HCT116 (cell line): ENCODE results near the gene HASPIN. TPM values are rescaled to one million over a fixed set of nuclear protein-coding genes. Genes with fewer than 3 reads are reported as not detected.
"Not testable (repeated sequence)": the region's sequence is repeated elsewhere in the genome, so short reads cannot be mapped to it uniquely, and the experiment has no call there.

ENCODE experiments used
- ATAC-seq: fragments of 200-7000 bp; cut with Tn5 transposase; 2 replicates; pipeline ENCODE4 v1.9.1; 2020; ENCODE audit warnings: mild to moderate bottlenecking, moderate library complexity
- BruUV-seq: library from RNA; stranded (reverse); fragments of 400-500 nt; replicated peaks from 2 replicates; lab custom pipeline; 2021; lab: Mats Ljungman, UMichigan
- CTCF ChIA-PET: fragments of 300-600 bp; sonication (Branson Sonifier 250); formaldehyde crosslinking; loops from one replicate; lab custom pipeline; 2021; ENCODE audit warnings: antibody characterized with exemption; lab: Charles Lee
- POLR2A ChIA-PET: fragments of 300-600, 350-600 bp; sonication (Branson Sonifier 250); formaldehyde crosslinking; loops from one replicate; lab custom pipeline; 2021; ENCODE audit warnings: antibody characterized with exemption; lab: Charles Lee
- RAD21 ChIA-PET, 2 experiments: fragments of 300-600 bp; sonication (Branson Sonifier 250); formaldehyde crosslinking; loops; one replicate each; lab custom pipeline; 2023; ENCODE audit warnings: low total read pairs in 2 of 2; ENCODE audit not compliant: uncharacterized antibody in 2 of 2, unreplicated experiment in 2 of 2, low non-redundant PET in 1 of 2; lab: Charles Lee
- DNase-seq: peaks from one replicate; pipeline ENCODE4 v3.0.0-alpha.2; 2010; ENCODE audit warnings: low read depth, low spot score
- H2AFZ ChIP-seq: fragments of 200-600 bp; shearing (Covaris generic), sonication (generic); 2 replicates; pipeline ENCODE4 v1.6.1; 2017; ENCODE audit warnings: low read depth, mixed run types, mixed read lengths, antibody characterized with exemption, low read length; ENCODE audit not compliant: poor library complexity, severe bottlenecking
- H3K27ac ChIP-seq: 2 replicates; pipeline ENCODE4 v1.5.1; 2012; ENCODE audit warnings: low read depth, low read length
- H3K27me3 ChIP-seq: fragments of 200-600 bp; sonication (generic); 2 replicates; pipeline ENCODE4 v1.6.1; 2016; ENCODE audit warnings: mixed run types, low read length, mixed read lengths; ENCODE audit not compliant: insufficient read depth
- H3K36me3 ChIP-seq, 2 experiments: fragments of 200-500 bp in 1 of 2; fragments of 200-600 bp in 1 of 2; sonication (Bioruptor generic) in 1 of 2; sonication (generic) in 1 of 2; 2 replicates each; pipeline versions ENCODE4 v1.5.1 to v1.6.1; 2014 to 2016; ENCODE audit warnings: low read length in 2 of 2, inconsistent platforms in 1 of 2, mixed read lengths in 1 of 2, mixed run types in 1 of 2; ENCODE audit not compliant: insufficient read depth in 2 of 2, control insufficient read depth in 1 of 2
- H3K4me1 ChIP-seq, 2 experiments: fragments of 200-600 bp in 1 of 2; sonication (generic) in 1 of 2; 2 replicates each; pipeline versions ENCODE4 v1.5.1 to v1.6.1; 2012 to 2017; ENCODE audit warnings: low read length in 2 of 2, inconsistent platforms in 1 of 2, mild to moderate bottlenecking in 1 of 2, mixed read lengths in 1 of 2, mixed run types in 1 of 2, moderate library complexity in 1 of 2; ENCODE audit not compliant: insufficient read depth in 2 of 2, control insufficient read depth in 1 of 2
- H3K4me2 ChIP-seq: fragments of 200-600 bp; sonication (generic); 2 replicates; pipeline ENCODE4 v1.6.1; 2017; ENCODE audit warnings: mixed run types, low read length, mixed read lengths
- H3K4me3 ChIP-seq, 2 experiments: fragments of 200-600 bp in 1 of 2; sonication (generic) in 1 of 2; replicated peaks in 1 of 2; 2 replicates each; pipeline ENCODE4 v1.5.1; 2011 to 2016; ENCODE audit warnings: low read length in 2 of 2, control low read depth in 1 of 2, low read depth in 1 of 2, mild to moderate bottlenecking in 1 of 2, mixed read lengths in 1 of 2, mixed run types in 1 of 2
- H3K79me2 ChIP-seq: fragments of 200-600 bp; sonication (generic); 2 replicates; pipeline ENCODE4 v1.6.1; 2017; ENCODE audit warnings: mild to moderate bottlenecking, mixed run types, low read length, moderate library complexity, mixed read lengths; ENCODE audit not compliant: insufficient read depth
- H3K9ac ChIP-seq: fragments of 200-600 bp; sonication (generic); 2 replicates; pipeline ENCODE4 v1.6.1; 2016; ENCODE audit warnings: low read length, mixed read lengths
- H3K9me2 ChIP-seq: fragments of 200-600 bp; sonication (generic), shearing (Covaris generic); 2 replicates; pipeline ENCODE4 v1.6.1; 2017; ENCODE audit warnings: mixed run types, mild to moderate bottlenecking, moderate library complexity; ENCODE audit not compliant: insufficient read depth
- H3K9me3 ChIP-seq, 2 experiments: fragments of 200-500 bp in 1 of 2; fragments of 200-600 bp in 1 of 2; sonication (Bioruptor generic) in 1 of 2; sonication (generic) in 1 of 2; 2 replicates each; pipeline ENCODE4 v1.6.1; 2014 to 2017; ENCODE audit warnings: low read length in 2 of 2, mixed read lengths in 2 of 2, inconsistent platforms in 1 of 2, low read depth in 1 of 2, mild to moderate bottlenecking in 1 of 2, mixed run types in 1 of 2, moderate library complexity in 1 of 2; ENCODE audit not compliant: control insufficient read depth in 1 of 2, insufficient read depth in 1 of 2
- H4K20me1 ChIP-seq: fragments of 200-600 bp; sonication (generic), shearing (Covaris generic); 2 replicates; pipeline ENCODE4 v1.6.1; 2017; ENCODE audit warnings: mixed run types, mild to moderate bottlenecking, moderate library complexity; ENCODE audit not compliant: insufficient read depth
- CBX3 ChIP-seq: IDR thresholded peaks from 2 replicates; pipeline ENCODE4 v1.6.1; 2012; ENCODE audit warnings: low read depth
- CEBPB ChIP-seq: IDR thresholded peaks from 2 replicates; pipeline ENCODE4 v1.6.1; 2012; ENCODE audit warnings: low read depth
- EGR1 ChIP-seq: IDR thresholded peaks from 2 replicates; pipeline ENCODE4 v1.6.1; 2012; ENCODE audit warnings: low read depth
- EZH2phosphoT487 ChIP-seq: fragments of 200-600 bp; IDR thresholded peaks from 2 replicates; pipeline ENCODE4 v1.6.1; 2018; ENCODE audit warnings: antibody characterized with exemption, borderline replicate concordance
- JUND ChIP-seq: IDR thresholded peaks from 2 replicates; pipeline ENCODE4 v1.6.1; 2012
- POLR2A ChIP-seq: IDR thresholded peaks from 2 replicates; pipeline ENCODE4 v1.7.0; 2011; ENCODE audit warnings: borderline replicate concordance; ENCODE audit not compliant: insufficient read depth, insufficient read length; ENCODE audit errors: extremely low read depth
- RAD21 ChIP-seq: IDR thresholded peaks from 2 replicates; pipeline ENCODE4 v1.6.1; 2012; ENCODE audit warnings: low read depth, mild to moderate bottlenecking
- REST ChIP-seq: IDR thresholded peaks from 2 replicates; pipeline ENCODE4 v1.6.1; 2012; ENCODE audit warnings: low read depth
- SRF ChIP-seq: IDR thresholded peaks from 2 replicates; pipeline ENCODE4 v1.6.1; 2012; ENCODE audit warnings: low read depth
- ZFX ChIP-seq: fragments of 450-650 bp; IDR thresholded peaks from 2 replicates; pipeline ENCODE4 v1.6.1; 2017
- intact Hi-C: fragments of 100-400 bp; cut with micrococcal nuclease; formaldehyde crosslinking; loops from 2 replicates; pipeline ENCODE4 v1.10.0; 2022
- total RNA-seq: library from RNA; stranded (reverse); gene quantifications from one replicate; pipeline ENCODE4 v1.2.1, GENCODE V29; 2021; ENCODE audit not compliant: unreplicated experiment
- TF ChIP-seq, protein P1 (sequence below): IDR thresholded peaks from 2 replicates; pipeline ENCODE4 v1.6.1; 2012

HASPIN gene
- total RNA-seq, 1 experiment from 2014 or later = 19.6 TPM

DNA sequence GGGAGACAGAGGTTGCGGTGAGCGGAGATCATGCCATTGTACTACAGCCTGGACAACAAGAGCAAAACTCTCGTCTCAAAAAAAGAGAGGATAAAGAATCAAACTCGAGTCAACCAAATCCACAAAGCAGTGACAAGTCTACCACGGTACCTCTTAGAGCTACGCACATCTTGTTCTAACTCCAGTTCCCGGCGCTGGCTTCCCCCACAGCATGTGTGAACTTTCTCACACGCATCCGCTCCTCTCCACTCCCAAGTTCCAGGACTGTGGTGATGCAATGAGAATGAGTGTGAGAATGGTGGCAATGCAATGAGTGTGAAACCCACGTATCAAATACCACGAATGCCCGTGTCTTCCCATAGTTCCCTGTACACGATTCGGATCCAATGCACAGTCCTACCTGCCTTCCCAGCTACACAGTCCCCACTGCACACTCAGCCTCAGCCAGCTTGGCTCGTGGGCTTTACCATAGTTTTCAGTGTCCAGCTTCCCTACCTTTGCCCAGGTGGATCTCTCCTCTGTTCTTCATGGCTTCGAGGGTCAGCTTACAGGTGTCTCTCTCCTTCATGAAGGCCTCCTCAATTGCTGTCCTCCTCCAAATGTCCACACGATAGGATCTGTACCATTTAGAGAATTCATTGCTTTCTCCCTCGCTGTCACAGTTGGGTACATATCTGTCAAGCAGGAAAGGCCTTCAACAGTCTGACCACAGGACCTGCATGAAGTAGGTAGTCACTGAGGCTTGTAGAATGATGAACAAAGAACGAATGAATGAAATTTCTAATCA lies 18.6 kb upstream of the HASPIN start:
- H3K27ac ChIP-seq = no peak overlapping the region
- no peak overlapping the region for H2AFZ ChIP-seq
- TF ChIP-seq SRF (no peak), RAD21 (no peak), JUND (no peak), POLR2A (no peak), ZFX (no peak), CEBPB (no peak), EZH2phosphoT487 (no peak), REST (no peak), CBX3 (no peak), EGR1 (no peak)
- TF ChIP-seq, protein P1, sequence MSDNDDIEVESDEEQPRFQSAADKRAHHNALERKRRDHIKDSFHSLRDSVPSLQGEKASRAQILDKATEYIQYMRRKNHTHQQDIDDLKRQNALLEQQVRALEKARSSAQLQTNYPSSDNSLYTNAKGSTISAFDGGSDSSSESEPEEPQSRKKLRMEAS = no peak
- H3K9ac ChIP-seq = no peak overlapping the region
- H3K4me2 ChIP-seq = no peak overlapping the region
- BruUV-seq = no TSS peak
- RAD21 ChIA-PET = no interaction called here
- CTCF ChIA-PET = no interaction called here
- H3K4me1 ChIP-seq = no peaks in the 10 kb centered on the region
- POLR2A ChIA-PET = no interaction called here
- H4K20me1 ChIP-seq = no peaks in the 10 kb centered on the region
- ATAC-seq (no peak), DNase-seq (no peak)
- H3K79me2 ChIP-seq = no peaks in the 10 kb centered on the region
- H3K4me3 ChIP-seq = no peak overlapping the region
- no peaks in the 10 kb centered on the region for H3K9me2 ChIP-seq
- no peaks in the 10 kb centered on the region for H3K36me3 ChIP-seq
- intact Hi-C loops = no loop called here
- H3K27me3 ChIP-seq = no peaks in the 10 kb centered on the region
- H3K9me3 ChIP-seq = no peaks in the 10 kb centered on the region

DNA sequence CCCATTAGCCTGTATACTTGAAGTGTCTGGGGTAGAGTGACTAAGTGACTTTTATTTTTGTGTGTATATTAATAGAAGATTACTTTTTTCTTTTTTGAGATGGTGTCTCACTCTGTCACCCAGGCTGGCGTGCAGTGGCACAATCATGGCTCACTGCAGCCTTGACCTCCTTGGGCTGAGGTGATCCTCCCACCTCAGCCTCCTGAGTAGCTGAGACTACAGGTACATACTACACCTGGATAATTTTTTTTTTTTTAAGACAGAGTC lies 18.1 kb upstream of the HASPIN start:
- H3K4me1 ChIP-seq, H3K9me3 ChIP-seq, H2AFZ ChIP-seq, H3K79me2 ChIP-seq, RAD21 ChIA-PET, H3K4me3 ChIP-seq, DNase-seq, H3K4me2 ChIP-seq, intact Hi-C loops, H3K9me2 ChIP-seq, H3K36me3 ChIP-seq, H3K27me3 ChIP-seq, BruUV-seq, H4K20me1 ChIP-seq, H3K27ac ChIP-seq, CTCF ChIA-PET, POLR2A ChIA-PET, H3K9ac ChIP-seq, ATAC-seq: not testable (repeated sequence)
